HEK293 (cell line): Measurements from ENCODE around the gene TIE1.

Experiments used
- CTCF ChIA-PET: fragments of 350-600 bp; formaldehyde crosslinking; extraction: SDS; loops from one replicate; lab custom pipeline; 2021; ENCODE audit warnings: antibody characterized with exemption; lab: Yijun Ruan, JAX
- POLR2A ChIA-PET: fragments of 300-600 bp; formaldehyde crosslinking; extraction: SDS; loops from one replicate; lab custom pipeline; 2020; ENCODE audit warnings: antibody characterized with exemption, inconsistent platforms; lab: Yijun Ruan, JAX
- H3K27ac ChIP-seq: fragments of 200-500 bp; sonication (Bioruptor generic); 2 replicates; pipeline ENCODE4 v1.5.1; 2014; ENCODE audit warnings: low read depth, low read length, control low read depth, inconsistent platforms; ENCODE audit errors: extremely low read depth
- H3K36me3 ChIP-seq, 2 experiments: fragments of 200-500 bp in 1 of 2; sonication (Bioruptor generic) in 1 of 2; 1 replicate in 1 of 2; 2 replicates in 1 of 2; pipeline ENCODE4 v1.5.1; 2014 to 2017; ENCODE audit warnings: inconsistent platforms in 2 of 2, low read length in 2 of 2; ENCODE audit not compliant: control insufficient read depth in 2 of 2, insufficient read depth in 1 of 2
- H3K4me1 ChIP-seq: fragments of 200-500 bp; sonication (Bioruptor generic); 2 replicates; pipeline ENCODE4 v1.5.1; 2014; ENCODE audit warnings: mild to moderate bottlenecking, low read length, inconsistent platforms; ENCODE audit not compliant: control insufficient read depth, insufficient read depth
- H3K4me3 ChIP-seq: 2 replicates; pipeline ENCODE4 v1.5.1; 2011; ENCODE audit warnings: low read depth, mild to moderate bottlenecking, control low read depth, low read length, moderate library complexity
- H3K9me3 ChIP-seq: fragments of 200-500 bp; sonication (Bioruptor generic); 2 replicates; pipeline ENCODE4 v1.5.1; 2014; ENCODE audit warnings: low read depth, low read length, inconsistent platforms; ENCODE audit not compliant: control insufficient read depth, insufficient read depth
- CTCF ChIP-seq: fragments of 450-650 bp; formaldehyde crosslinking; IDR thresholded peaks from 2 replicates; pipeline ENCODE4 v1.5.1; 2016; ENCODE audit warnings: missing biosample characterization, missing genetic modification characterization
- HOXD13 ChIP-seq: sonication (generic); formaldehyde crosslinking; IDR thresholded peaks from 2 replicates; pipeline ENCODE4 v1.8.0; 2022; ENCODE audit warnings: missing genetic modification reagents, borderline replicate concordance
- MYNN ChIP-seq: fragments of 450-650 bp; formaldehyde crosslinking; IDR thresholded peaks from 2 replicates; pipeline ENCODE4 v1.5.1; 2016; ENCODE audit warnings: missing biosample characterization, missing genetic modification characterization, borderline replicate concordance
- OSR2 ChIP-seq: fragments of 450-650 bp; formaldehyde crosslinking; IDR thresholded peaks from 2 replicates; pipeline ENCODE4 v1.5.1; 2016; ENCODE audit warnings: missing biosample characterization, missing genetic modification characterization
- PATZ1 ChIP-seq: fragments of 450-650 bp; formaldehyde crosslinking; IDR thresholded peaks from 2 replicates; pipeline ENCODE4 v1.5.1; 2016; ENCODE audit warnings: missing biosample characterization, missing genetic modification characterization
- RBAK ChIP-seq: fragments of 450-650 bp; formaldehyde crosslinking; IDR thresholded peaks from 2 replicates; pipeline ENCODE4 v1.5.1; 2016; ENCODE audit warnings: missing biosample characterization, missing genetic modification characterization
- SCRT1 ChIP-seq: fragments of 450-650 bp; formaldehyde crosslinking; IDR thresholded peaks from 2 replicates; pipeline ENCODE4 v1.5.1; 2016; ENCODE audit warnings: missing biosample characterization, missing genetic modification characterization, borderline replicate concordance
- SP3 ChIP-seq: fragments of 450-650 bp; formaldehyde crosslinking; IDR thresholded peaks from 2 replicates; pipeline ENCODE4 v1.5.1; 2016; ENCODE audit warnings: missing biosample characterization, missing genetic modification characterization
- WT1 ChIP-seq: fragments of 450-650 bp; formaldehyde crosslinking; IDR thresholded peaks from 2 replicates; pipeline ENCODE4 v1.5.1; 2016; ENCODE audit warnings: missing biosample characterization, missing genetic modification characterization
- YY2 ChIP-seq: fragments of 450-650 bp; formaldehyde crosslinking; IDR thresholded peaks from 2 replicates; pipeline ENCODE4 v1.5.1; 2016; ENCODE audit warnings: missing biosample characterization, missing genetic modification characterization
- ZBTB10 ChIP-seq: fragments of 450-650 bp; formaldehyde crosslinking; IDR thresholded peaks from 2 replicates; pipeline ENCODE4 v1.5.1; 2016; ENCODE audit warnings: missing biosample characterization, missing genetic modification characterization
- ZBTB6 ChIP-seq: fragments of 450-650 bp; formaldehyde crosslinking; IDR thresholded peaks from 2 replicates; pipeline ENCODE4 v1.5.1; 2017; ENCODE audit warnings: missing biosample characterization, missing genetic modification characterization
- ZBTB8A ChIP-seq: fragments of 450-650 bp; formaldehyde crosslinking; IDR thresholded peaks from 2 replicates; pipeline ENCODE4 v1.5.1; 2016; ENCODE audit warnings: missing biosample characterization, missing genetic modification characterization
- ZIC2 ChIP-seq: fragments of 450-650 bp; formaldehyde crosslinking; IDR thresholded peaks from 2 replicates; pipeline ENCODE4 v1.5.1; 2016; ENCODE audit warnings: missing biosample characterization, missing genetic modification characterization
- ZNF112 ChIP-seq: fragments of 450-650 bp; formaldehyde crosslinking; IDR thresholded peaks from 2 replicates; pipeline ENCODE4 v1.5.0; 2017; ENCODE audit warnings: missing biosample characterization, missing genetic modification characterization
- ZNF133 ChIP-seq: fragments of 450-650 bp; formaldehyde crosslinking; IDR thresholded peaks from 2 replicates; pipeline ENCODE4 v1.5.1; 2016; ENCODE audit warnings: missing biosample characterization, missing genetic modification characterization
- ZNF140 ChIP-seq: fragments of 450-650 bp; formaldehyde crosslinking; IDR thresholded peaks from 2 replicates; pipeline ENCODE4 v1.5.1; 2016; ENCODE audit warnings: missing biosample characterization, missing genetic modification characterization
- ZNF175 ChIP-seq: fragments of 450-650 bp; formaldehyde crosslinking; IDR thresholded peaks from 2 replicates; pipeline ENCODE4 v1.5.1; 2016; ENCODE audit warnings: missing biosample characterization, missing genetic modification characterization
- ZNF362 ChIP-seq: fragments of 450-650 bp; formaldehyde crosslinking; IDR thresholded peaks from 2 replicates; pipeline ENCODE4 v1.5.1; 2016; ENCODE audit warnings: missing biosample characterization, missing genetic modification characterization
- ZNF394 ChIP-seq: fragments of 450-650 bp; formaldehyde crosslinking; IDR thresholded peaks from 2 replicates; pipeline ENCODE4 v1.5.1; 2016; ENCODE audit warnings: missing biosample characterization, missing genetic modification characterization, mild to moderate bottlenecking, moderate library complexity, borderline replicate concordance
- ZNF514 ChIP-seq: fragments of 450-650 bp; formaldehyde crosslinking; IDR thresholded peaks from 2 replicates; pipeline ENCODE4 v1.5.1; 2016; ENCODE audit warnings: missing biosample characterization, missing genetic modification characterization
- ZNF530 ChIP-seq: fragments of 450-650 bp; formaldehyde crosslinking; IDR thresholded peaks from 2 replicates; pipeline ENCODE4 v1.5.1; 2016; ENCODE audit warnings: low read depth, missing biosample characterization, missing genetic modification characterization
- ZNF544 ChIP-seq: fragments of 450-650 bp; formaldehyde crosslinking; IDR thresholded peaks from 2 replicates; pipeline ENCODE4 v1.5.0; 2017; ENCODE audit warnings: missing biosample characterization, missing genetic modification characterization
- ZNF548 ChIP-seq: fragments of 450-650 bp; formaldehyde crosslinking; IDR thresholded peaks from 2 replicates; pipeline ENCODE4 v1.5.1; 2016; ENCODE audit warnings: missing biosample characterization, missing genetic modification characterization
- ZNF549 ChIP-seq: fragments of 450-650 bp; IDR thresholded peaks from 2 replicates; pipeline ENCODE4 v1.5.1; 2018; ENCODE audit warnings: missing biosample characterization, missing genetic modification characterization, mild to moderate bottlenecking, inconsistent platforms, moderate library complexity
- ZNF560 ChIP-seq: fragments of 450-650 bp; formaldehyde crosslinking; IDR thresholded peaks from 2 replicates; pipeline ENCODE4 v1.5.1; 2017; ENCODE audit warnings: missing biosample characterization, missing genetic modification characterization, borderline replicate concordance
- ZNF596 ChIP-seq: fragments of 450-650 bp; IDR thresholded peaks from 2 replicates; pipeline ENCODE4 v1.5.0; 2018; ENCODE audit warnings: missing biosample characterization, mild to moderate bottlenecking, missing genetic modification characterization, moderate library complexity
- ZNF654 ChIP-seq: fragments of 450-650 bp; formaldehyde crosslinking; IDR thresholded peaks from 2 replicates; pipeline ENCODE4 v1.5.1; 2016; ENCODE audit warnings: low read depth, missing biosample characterization, missing genetic modification characterization
- ZNF677 ChIP-seq: fragments of 450-650 bp; IDR thresholded peaks from 2 replicates; pipeline ENCODE4 v1.5.0; 2018; ENCODE audit warnings: missing biosample characterization, mild to moderate bottlenecking, missing genetic modification characterization, moderate library complexity
- ZNF76 ChIP-seq: fragments of 450-650 bp; formaldehyde crosslinking; IDR thresholded peaks from 2 replicates; pipeline ENCODE4; 2016; ENCODE audit warnings: low read depth, missing biosample characterization, missing genetic modification characterization, borderline replicate concordance
- ZSCAN30 ChIP-seq: fragments of 450-650 bp; IDR thresholded peaks from 2 replicates; pipeline ENCODE4 v1.5.1; 2018; ENCODE audit warnings: missing biosample characterization, mild to moderate bottlenecking, missing genetic modification characterization, moderate library complexity

TIE1 gene

GRCh38 chr1:43319288-43319687, 18.5 kb downstream of the TIE1 start:
- TF ChIP-seq ZNF677 (tag by site-specific recombination) (no peak), MYNN (tag by site-specific recombination) (no peak), ZNF530 (tag by site-specific recombination) (no peak), RBAK (no peak), ZNF514 (no peak), ZNF596 (tag by site-specific recombination) (no peak), ZNF544 (no peak), OSR2 (tag by site-specific recombination) (no peak), ZBTB8A (tag by site-specific recombination) (no peak), ZNF140 (tag by site-specific recombination) (no peak), ZIC2 (no peak), SP3 (tag by site-specific recombination) (no peak), ZBTB10 (tag by site-specific recombination) (no peak), ZBTB6 (no peak)
- ChIA-PET POLR2A (no interaction called here), CTCF (no interaction called here)
- Histone ChIP-seq H3K27ac (no peak overlapping the region), H3K36me3 (no peaks in the 10 kb centered on the region), H3K4me1 (no peaks in the 10 kb centered on the region), H3K9me3 (no peaks in the 10 kb centered on the region), H3K4me3 (no peak overlapping the region)

GRCh38 chr1:43319766-43320165, 19.0 kb downstream of the TIE1 start:
- no peak overlapping the region for H3K27ac ChIP-seq
- ChIA-PET CTCF (no interaction called here), POLR2A (no interaction called here)
- H3K36me3 ChIP-seq: no peaks in the 10 kb centered on the region
- H3K9me3 ChIP-seq: no peaks in the 10 kb centered on the region
- no peaks in the 10 kb centered on the region for H3K4me1 ChIP-seq
- no peak overlapping the region for H3K4me3 ChIP-seq
- TF ChIP-seq ZNF76 (tag by site-specific recombination) (no peak), ZNF654 (no peak), PATZ1 (tag by site-specific recombination) (no peak), ZNF548 (tag by site-specific recombination) (no peak), ZNF560 (tag by site-specific recombination) (no peak), YY2 (no peak), ZNF175 (tag by site-specific recombination) (no peak), ZNF362 (tag by site-specific recombination) (no peak), HOXD13 (CRISPR knock-in tag) (no peak), WT1 (tag by site-specific recombination) (no peak), ZNF133 (tag by site-specific recombination) (no peak), SCRT1 (no peak), ZNF549 (no peak), ZSCAN30 (tag by site-specific recombination) (no peak), CTCF (no peak), ZNF394 (tag by site-specific recombination) (no peak), ZNF112 (no peak)
